Endothelial cell (in vitro differentiated cells): Measurements from ENCODE around the gene TECTA. TPM values are rescaled to one million over a fixed set of nuclear protein-coding genes. Genes with fewer than 3 reads are reported as not detected.

Experiments
- DNase-seq: peaks from one replicate; pipeline ENCODE4 v3.0.0; 2021; ENCODE audit warnings: low spot score
- H3K27ac Mint-ChIP-seq: one replicate; pipeline ENCODE4 v1.8.0; 2021; ENCODE audit warnings: mixed read lengths, inconsistent platforms; ENCODE audit not compliant: unreplicated experiment
- H3K27me3 Mint-ChIP-seq: one replicate; pipeline ENCODE4 v1.8.0; 2021; ENCODE audit warnings: mild to moderate bottlenecking, moderate library complexity, mixed read lengths, inconsistent platforms; ENCODE audit not compliant: unreplicated experiment
- H3K36me3 Mint-ChIP-seq: one replicate; pipeline ENCODE4 v1.8.0; 2021; ENCODE audit warnings: mild to moderate bottlenecking, low read depth, mixed read lengths, inconsistent platforms; ENCODE audit not compliant: unreplicated experiment
- H3K4me1 Mint-ChIP-seq: one replicate; pipeline ENCODE4 v1.8.0; 2021; ENCODE audit warnings: mild to moderate bottlenecking, mixed read lengths, inconsistent platforms; ENCODE audit not compliant: unreplicated experiment
- H3K4me3 Mint-ChIP-seq: one replicate; pipeline ENCODE4 v1.8.0; 2021; ENCODE audit warnings: mild to moderate bottlenecking, mixed read lengths, inconsistent platforms; ENCODE audit not compliant: unreplicated experiment
- H3K9me3 Mint-ChIP-seq: one replicate; pipeline ENCODE4 v1.8.0; 2021; ENCODE audit warnings: mixed read lengths, inconsistent platforms; ENCODE audit not compliant: unreplicated experiment
- CTCF ChIP-seq: fragments of 200-600 bp; sonication (generic); IDR thresholded peaks from one replicate; pipeline ENCODE4 v1.5.0; 2021; ENCODE audit warnings: antibody characterized with exemption; ENCODE audit not compliant: unreplicated experiment
- total RNA-seq: library from RNA; stranded (reverse); fragmentation: NEBNext Ultra II Directional; extraction: Animal tissue kit (Norgen Biotek cat#: 25700); gene quantifications from one replicate; pipeline ENCODE4 v1.2.1, GENCODE V29; 2021; ENCODE audit not compliant: unreplicated experiment

Gene TECTA
- total RNA-seq, 1 donor from 2014 or later = 2.2 TPM

GRCh38 chr11:121132211-121132976 is 31.4 kb downstream of the TECTA start:
- Mint-ChIP-seq H3K4me1 (no peaks in the 10 kb centered on the region), H3K27ac (no peak overlapping the region), H3K4me3 (no peak overlapping the region), H3K36me3 (no peaks in the 10 kb centered on the region), H3K27me3 (peaks cover 5% of the 10 kb centered on the region), H3K9me3 (no peaks in the 10 kb centered on the region)
- TF ChIP-seq CTCF = no peak
- DNase-seq = no peak

- no peaks in the 10 kb centered on the region for H3K27me3 Mint-ChIP-seq
- no peak for TF ChIP-seq CTCF
- no peaks in the 10 kb centered on the region for H3K36me3 Mint-ChIP-seq
- DNase-seq = no peak
- H3K9me3 Mint-ChIP-seq = no peaks in the 10 kb centered on the region
- no peaks in the 10 kb centered on the region for H3K4me1 Mint-ChIP-seq
- H3K27ac Mint-ChIP-seq = no peak overlapping the region
- H3K4me3 Mint-ChIP-seq = no peak overlapping the region
These were observed 33.8 kb downstream of the TECTA start for GRCh38 chr11:121134741-121135312.

DNA sequence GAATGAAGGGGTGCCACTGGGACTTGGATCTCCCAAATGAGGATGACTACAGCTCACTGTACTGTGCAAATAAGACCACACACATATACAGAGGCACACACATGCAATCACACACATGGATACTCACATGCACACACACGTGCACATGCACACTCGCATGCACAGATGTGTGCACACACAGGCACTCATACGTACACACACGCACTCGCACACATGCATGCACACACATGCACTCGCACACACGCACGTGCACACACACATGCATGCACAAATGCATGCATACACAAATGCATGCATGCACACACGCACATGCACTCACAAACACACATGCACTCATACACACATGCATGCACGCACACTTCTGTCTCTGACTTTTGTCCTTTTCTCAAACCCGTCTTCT is 36.0 kb downstream of the TECTA start:
- Mint-ChIP-seq H3K27me3 (peaks cover 2% of the 10 kb centered on the region), H3K4me1 (no peaks in the 10 kb centered on the region), H3K4me3 (no peak overlapping the region), H3K9me3 (no peaks in the 10 kb centered on the region), H3K27ac (no peak overlapping the region), H3K36me3 (no peaks in the 10 kb centered on the region)
- no peak for TF ChIP-seq CTCF
- DNase-seq = no peak

DNA sequence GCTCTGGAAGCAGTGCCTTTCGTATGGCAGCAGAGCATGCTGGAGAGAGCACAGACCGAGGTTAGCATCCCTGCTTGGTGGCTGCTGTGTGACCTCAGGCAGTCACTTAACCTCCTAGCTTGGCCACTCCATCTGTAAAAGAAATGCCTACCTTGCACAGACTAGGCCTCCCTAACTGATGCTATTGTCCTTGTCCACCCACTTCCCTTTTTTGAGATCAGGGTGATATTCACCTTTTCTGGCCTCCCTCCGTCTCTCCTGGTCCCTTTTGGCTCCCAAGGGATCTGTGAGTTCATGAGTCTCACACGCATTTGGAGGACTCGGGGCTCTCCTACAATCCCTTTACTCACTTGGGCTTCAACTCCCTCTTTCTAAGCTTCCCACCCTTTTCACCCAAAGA is 37.2 kb downstream of the TECTA start:
- Mint-ChIP-seq H3K4me1 (no peaks in the 10 kb centered on the region), H3K27ac (no peak overlapping the region), H3K27me3 (peaks cover 5% of the 10 kb centered on the region), H3K9me3 (no peaks in the 10 kb centered on the region), H3K36me3 (no peaks in the 10 kb centered on the region), H3K4me3 (no peak overlapping the region)
- no peak for DNase-seq
- TF ChIP-seq CTCF = no peak

DNA sequence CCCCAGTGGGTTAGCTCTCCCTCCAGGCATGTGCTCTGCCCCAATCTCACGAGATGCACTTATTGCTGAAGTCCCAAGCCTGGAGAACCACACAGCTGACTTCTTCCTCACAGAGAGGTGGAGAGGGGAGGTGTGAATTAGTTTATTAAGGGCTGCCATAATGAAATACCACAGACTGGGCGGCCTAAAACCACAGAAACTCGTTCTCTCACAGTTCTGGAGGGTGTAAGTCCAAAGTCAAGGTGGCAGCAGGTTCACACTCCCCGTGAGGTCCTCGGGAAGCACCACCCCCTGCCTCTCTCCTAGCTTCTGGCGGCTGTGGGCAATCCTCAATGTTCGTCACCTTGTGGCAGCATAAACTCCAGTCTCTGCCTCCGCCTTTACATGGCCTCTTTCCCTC is 39.3 kb downstream of the TECTA start:
- no peak overlapping the region for H3K27ac Mint-ChIP-seq
- no peaks in the 10 kb centered on the region for H3K9me3 Mint-ChIP-seq
- no peak for DNase-seq
- peaks cover 6% of the 10 kb centered on the region for H3K4me1 Mint-ChIP-seq
- peaks cover 5% of the 10 kb centered on the region for H3K27me3 Mint-ChIP-seq
- no peak for TF ChIP-seq CTCF
- H3K36me3 Mint-ChIP-seq = no peaks in the 10 kb centered on the region
- no peak overlapping the region for H3K4me3 Mint-ChIP-seq
